Measurements from ENCODE around the gene PACRGL. TPM values are rescaled to one million over a fixed set of nuclear protein-coding genes. Genes with fewer than 3 reads are reported as not detected.

Gene PACRGL
- total RNA-seq, 1 donor from 2014 or later = 10.9 TPM

- no peak for DNase-seq
- TF ChIP-seq CTCF (IDR thresholded peaks at IDR 0.05; ENCODE audit: partially characterized antibody, unreplicated experiment) = no peak
- Mint-ChIP-seq H3K9me3 (ENCODE audit: unreplicated experiment) (peaks cover 2% of the 10 kb centered on the region), H3K4me1 (ENCODE audit: low read depth, unreplicated experiment) (no peaks in the 10 kb centered on the region), H3K4me3 (ENCODE audit: unreplicated experiment) (no peak overlapping the region), H3K27me3 (ENCODE audit: unreplicated experiment) (peaks cover 2% of the 10 kb centered on the region), H3K27ac (ENCODE audit: unreplicated experiment) (no peak overlapping the region), H3K36me3 (ENCODE audit: unreplicated experiment) (no peaks in the 10 kb centered on the region)
Measured at GRCh38 chr4:20666012-20666860, 34.0 kb upstream of the PACRGL start.

- no peak overlapping the region for H3K27ac Mint-ChIP-seq (ENCODE audit: unreplicated experiment)
- DNase-seq = no peak
- no peaks in the 10 kb centered on the region for H3K4me1 Mint-ChIP-seq (ENCODE audit: low read depth, unreplicated experiment)
- peaks cover 2% of the 10 kb centered on the region for H3K27me3 Mint-ChIP-seq (ENCODE audit: unreplicated experiment)
- no peaks in the 10 kb centered on the region for H3K36me3 Mint-ChIP-seq (ENCODE audit: unreplicated experiment)
- no peak for TF ChIP-seq CTCF (IDR thresholded peaks at IDR 0.05; ENCODE audit: partially characterized antibody, unreplicated experiment)
- H3K4me3 Mint-ChIP-seq (ENCODE audit: unreplicated experiment) = no peak overlapping the region
- peaks cover 4% of the 10 kb centered on the region for H3K9me3 Mint-ChIP-seq (ENCODE audit: unreplicated experiment)
Measured at GRCh38 chr4:20672262-20672661, 28.0 kb upstream of the PACRGL start.

GRCh38 chr4:20675786-20676185, 24.5 kb upstream of the PACRGL start:
- no peak for TF ChIP-seq CTCF (IDR thresholded peaks at IDR 0.05; ENCODE audit: partially characterized antibody, unreplicated experiment)
- peaks cover 4% of the 10 kb centered on the region for H3K4me1 Mint-ChIP-seq (ENCODE audit: low read depth, unreplicated experiment)
- H3K27ac Mint-ChIP-seq (ENCODE audit: unreplicated experiment) = no peak overlapping the region
- no peak overlapping the region for H3K4me3 Mint-ChIP-seq (ENCODE audit: unreplicated experiment)
- no peaks in the 10 kb centered on the region for H3K36me3 Mint-ChIP-seq (ENCODE audit: unreplicated experiment)
- H3K27me3 Mint-ChIP-seq (ENCODE audit: unreplicated experiment) = no peaks in the 10 kb centered on the region
- no peak for DNase-seq
- H3K9me3 Mint-ChIP-seq (ENCODE audit: unreplicated experiment) = peaks cover 5% of the 10 kb centered on the region

GRCh38 chr4:20676501-20677197, 23.6 kb upstream of the PACRGL start:
- Mint-ChIP-seq H3K9me3 (ENCODE audit: unreplicated experiment) (peaks cover 5% of the 10 kb centered on the region), H3K4me1 (ENCODE audit: low read depth, unreplicated experiment) (peaks cover 4% of the 10 kb centered on the region), H3K27me3 (ENCODE audit: unreplicated experiment) (no peaks in the 10 kb centered on the region), H3K4me3 (ENCODE audit: unreplicated experiment) (no peak overlapping the region), H3K27ac (ENCODE audit: unreplicated experiment) (no peak overlapping the region), H3K36me3 (ENCODE audit: unreplicated experiment) (peaks cover 2% of the 10 kb centered on the region)
- TF ChIP-seq CTCF (IDR thresholded peaks at IDR 0.05; ENCODE audit: partially characterized antibody, unreplicated experiment) = no peak
- no peak for DNase-seq

- no peak overlapping the region for H3K4me3 Mint-ChIP-seq (ENCODE audit: unreplicated experiment)
- DNase-seq = no peak
- H3K9me3 Mint-ChIP-seq (ENCODE audit: unreplicated experiment) = peaks cover 3% of the 10 kb centered on the region
- H3K36me3 Mint-ChIP-seq (ENCODE audit: unreplicated experiment) = peaks cover 4% of the 10 kb centered on the region
- peaks cover 8% of the 10 kb centered on the region for H3K4me1 Mint-ChIP-seq (ENCODE audit: low read depth, unreplicated experiment)
- no peak overlapping the region for H3K27ac Mint-ChIP-seq (ENCODE audit: unreplicated experiment)
- no peak for TF ChIP-seq CTCF (IDR thresholded peaks at IDR 0.05; ENCODE audit: partially characterized antibody, unreplicated experiment)
- no peaks in the 10 kb centered on the region for H3K27me3 Mint-ChIP-seq (ENCODE audit: unreplicated experiment)
Measured at GRCh38 chr4:20678400-20678799, 21.9 kb upstream of the PACRGL start.
